BLaER1 (cell line): ENCODE results near the gene DNAH3.

Experiments
- H3K27ac ChIP-seq: shearing (Covaris generic); formaldehyde crosslinking; 2 replicates; pipeline ENCODE4 v1.8.1; 2022
- H3K27me3 ChIP-seq: shearing (Covaris generic); formaldehyde crosslinking; 2 replicates; pipeline ENCODE4 v1.8.1; 2022
- H3K36me3 ChIP-seq: shearing (Covaris generic); formaldehyde crosslinking; 2 replicates; pipeline ENCODE4 v1.8.1; 2022
- H3K4me1 ChIP-seq: shearing (Covaris generic); formaldehyde crosslinking; 2 replicates; pipeline ENCODE4 v1.8.1; 2022
- H3K4me2 ChIP-seq: shearing (Covaris generic); formaldehyde crosslinking; 2 replicates; pipeline ENCODE4 v1.8.1; 2022
- H3K4me3 ChIP-seq: shearing (Covaris generic); formaldehyde crosslinking; 2 replicates; pipeline ENCODE4 v1.8.1; 2022
- H3K9ac ChIP-seq: shearing (Covaris generic); formaldehyde crosslinking; 2 replicates; pipeline ENCODE4 v1.8.1; 2022
- H3K9me3 ChIP-seq: shearing (Covaris generic); formaldehyde crosslinking; 2 replicates; pipeline ENCODE4 v1.8.1; 2022
- H4K20me1 ChIP-seq: shearing (Covaris generic); formaldehyde crosslinking; 2 replicates; pipeline ENCODE4 v1.8.1; 2022
- Cebpa-rat ChIP-seq: shearing (Covaris generic); IDR thresholded peaks from 2 replicates; pipeline ENCODE4 v1.8.1; 2022

The DNAH3 gene

DNA sequence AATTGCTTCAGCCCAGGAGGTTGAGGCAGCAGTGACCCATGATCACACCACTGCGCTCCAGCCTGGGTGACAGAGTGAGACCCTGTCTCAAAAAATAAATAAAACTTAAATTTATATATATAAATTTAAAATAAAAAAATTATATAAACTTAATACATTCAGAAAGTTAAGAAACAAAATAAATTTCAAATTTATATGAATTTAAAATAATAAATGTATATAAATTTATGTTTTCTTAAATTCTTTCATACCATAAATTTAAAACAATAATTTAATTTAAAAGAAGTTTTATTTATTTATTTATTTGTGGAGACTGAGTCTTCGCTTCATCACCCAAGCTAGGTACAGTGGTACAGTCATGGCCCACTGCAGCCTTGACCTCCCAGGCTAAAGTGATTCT lies 229.8 kb downstream of the DNAH3 start:
- peaks cover under 1% of the 10 kb centered on the region; the same call in 1 of the 2 replicates for H3K9me3 ChIP-seq
- H3K36me3 ChIP-seq = peaks cover 55% of the 10 kb centered on the region
- H3K4me1 ChIP-seq = peaks cover 31% of the 10 kb centered on the region
- no peak overlapping the region for H3K4me2 ChIP-seq
- no peak for TF ChIP-seq Cebpa-rat
- no peak overlapping the region for H3K4me3 ChIP-seq
- no peaks in the 10 kb centered on the region for H3K27me3 ChIP-seq
- H3K9ac ChIP-seq = no peak overlapping the region
- H4K20me1 ChIP-seq = no peaks in the 10 kb centered on the region
- H3K27ac ChIP-seq = no peak overlapping the region

DNA sequence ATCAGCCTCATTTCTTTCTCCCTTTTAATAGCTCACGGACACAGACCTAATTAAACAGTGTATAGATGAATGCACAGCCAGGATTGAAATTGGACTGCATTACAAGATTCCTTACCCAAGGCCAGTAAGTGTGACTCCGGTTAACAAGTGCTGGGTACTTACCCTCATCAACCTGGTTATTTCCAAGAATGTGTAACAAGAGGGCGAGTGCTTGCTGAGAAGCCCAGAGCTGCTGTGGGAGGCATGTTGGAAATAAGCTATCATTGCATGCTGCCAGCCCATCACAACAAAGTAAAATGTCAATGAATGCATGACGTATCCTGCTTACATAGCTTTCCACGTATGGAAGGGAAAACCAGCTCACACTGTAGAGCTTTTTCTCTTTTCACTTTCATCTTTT lies 230.6 kb downstream of the DNAH3 start:
- Histone ChIP-seq H3K4me2 (no peak overlapping the region), H3K36me3 (peaks cover 53% of the 10 kb centered on the region), H3K27me3 (no peaks in the 10 kb centered on the region), H3K4me3 (no peak overlapping the region), H3K27ac (no peak overlapping the region), H3K9ac (no peak overlapping the region), H3K9me3 (peaks cover 8% of the 10 kb centered on the region), H4K20me1 (no peaks in the 10 kb centered on the region), H3K4me1 (peaks cover 37% of the 10 kb centered on the region)
- no peak for TF ChIP-seq Cebpa-rat

DNA sequence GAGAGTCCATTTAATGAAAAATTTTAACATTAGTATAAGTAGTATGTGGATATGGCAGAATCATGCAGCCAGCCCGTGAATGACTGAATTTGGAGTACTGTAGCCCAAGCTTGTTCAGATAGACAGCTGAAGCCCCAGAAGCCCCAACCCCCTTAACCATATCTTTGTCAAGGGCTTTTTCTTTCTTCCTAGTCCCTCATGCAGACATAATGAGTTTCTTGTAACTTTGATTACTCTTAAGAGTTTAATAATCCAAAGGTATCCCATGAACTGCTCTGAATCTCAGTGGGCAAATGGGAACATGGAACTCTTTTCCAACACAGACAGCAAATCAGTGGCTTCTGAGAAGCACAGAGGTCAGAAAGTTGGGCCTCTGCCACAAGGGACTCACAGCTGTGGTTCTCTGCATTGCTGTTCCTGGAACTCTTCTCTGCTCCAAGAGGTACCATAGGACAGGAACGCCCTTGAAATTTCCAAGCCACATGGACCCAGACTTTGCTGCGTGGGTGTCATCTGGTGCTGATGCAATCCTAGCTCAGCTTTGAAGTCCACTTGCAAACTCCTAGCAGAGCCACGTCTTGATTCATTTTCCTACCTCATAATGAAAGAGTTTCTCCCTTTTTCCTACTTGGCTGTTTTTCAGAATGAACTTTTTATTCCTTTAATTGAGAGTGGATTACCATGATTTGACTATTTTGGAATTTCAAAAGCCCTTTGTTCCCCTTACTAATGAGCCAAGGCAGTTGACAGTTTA lies 232.0 kb downstream of the DNAH3 start:
- Histone ChIP-seq H3K9ac (no peak overlapping the region), H3K4me1 (peaks cover 43% of the 10 kb centered on the region), H3K27ac (peak overlapping the region; percentile 19; the same call in 1 of the 2 replicates), H3K9me3 (peaks cover 14% of the 10 kb centered on the region), H3K27me3 (no peaks in the 10 kb centered on the region), H3K36me3 (peaks cover 47% of the 10 kb centered on the region), H3K4me2 (peak overlapping the region; percentile 70; the same call in 1 of the 2 replicates), H4K20me1 (no peaks in the 10 kb centered on the region), H3K4me3 (no peak overlapping the region)
- no peak for TF ChIP-seq Cebpa-rat

DNA sequence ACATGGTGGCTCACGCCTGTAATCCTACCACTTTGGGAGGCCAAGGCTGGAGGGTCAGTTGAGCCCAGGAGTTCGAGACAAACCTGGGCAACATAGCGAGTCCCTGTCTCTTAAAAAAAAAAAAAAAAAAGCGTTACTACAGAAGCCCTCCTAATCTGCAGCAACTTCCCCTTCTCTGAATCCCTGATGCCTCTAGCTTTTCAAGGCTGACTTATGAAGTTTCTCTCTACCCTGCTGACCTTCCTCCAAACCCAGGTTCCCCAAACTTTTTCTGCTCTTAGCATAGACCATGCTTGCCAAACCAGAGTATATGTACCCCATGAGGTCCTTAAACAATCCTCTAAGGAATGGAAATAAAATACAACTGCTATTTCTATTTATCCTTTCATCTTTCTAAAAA lies 233.7 kb downstream of the DNAH3 start:
- Histone ChIP-seq H3K4me1 (peaks cover 43% of the 10 kb centered on the region), H3K27ac (no peak overlapping the region), H3K36me3 (peaks cover 34% of the 10 kb centered on the region), H4K20me1 (no peaks in the 10 kb centered on the region), H3K4me3 (no peak overlapping the region), H3K4me2 (peak overlapping the region; percentile 70), H3K9me3 (peaks cover 14% of the 10 kb centered on the region), H3K9ac (no peak overlapping the region), H3K27me3 (no peaks in the 10 kb centered on the region)
- TF ChIP-seq Cebpa-rat = no peak

- Histone ChIP-seq H3K9me3 (peaks cover 14% of the 10 kb centered on the region), H3K27ac (no peak overlapping the region), H4K20me1 (no peaks in the 10 kb centered on the region), H3K27me3 (no peaks in the 10 kb centered on the region), H3K36me3 (peaks cover 31% of the 10 kb centered on the region), H3K4me1 (peaks cover 43% of the 10 kb centered on the region), H3K4me3 (no peak overlapping the region), H3K9ac (no peak overlapping the region), H3K4me2 (peak overlapping the region; percentile 70; the same call in 1 of the 2 replicates)
- no peak for TF ChIP-seq Cebpa-rat
Observed at GRCh38 chr16:20916289-20916688, 234.4 kb downstream of the DNAH3 start.

GRCh38 chr16:20911361-20911760 lies 239.3 kb downstream of the DNAH3 start:
- Histone ChIP-seq H3K36me3 (peaks cover 15% of the 10 kb centered on the region; the same call in 1 of the 2 replicates), H3K9ac (no peak overlapping the region), H3K4me3 (no peak overlapping the region), H3K27ac (no peak overlapping the region), H3K9me3 (peaks cover 14% of the 10 kb centered on the region), H3K4me1 (peaks cover 23% of the 10 kb centered on the region), H3K4me2 (no peak overlapping the region), H4K20me1 (no peaks in the 10 kb centered on the region), H3K27me3 (no peaks in the 10 kb centered on the region)
- no peak for TF ChIP-seq Cebpa-rat

- no peaks in the 10 kb centered on the region for H3K27me3 ChIP-seq
- no peak overlapping the region for H3K27ac ChIP-seq
- H4K20me1 ChIP-seq = no peaks in the 10 kb centered on the region
- H3K9ac ChIP-seq = no peak overlapping the region
- H3K9me3 ChIP-seq = peaks cover 14% of the 10 kb centered on the region
- no peak for TF ChIP-seq Cebpa-rat
- 0 out of 2 replicates have a peak, but pooled peaks cover 10% of the 10 kb centered on the region for H3K36me3 ChIP-seq
- H3K4me1 ChIP-seq = peaks cover 19% of the 10 kb centered on the region
- no peak overlapping the region for H3K4me3 ChIP-seq
- no peak overlapping the region for H3K4me2 ChIP-seq
Observed at GRCh38 chr16:20910781-20911321, 239.8 kb downstream of the DNAH3 start.

- Histone ChIP-seq H3K4me2 (no peak overlapping the region), H3K4me1 (peaks cover 49% of the 10 kb centered on the region), H4K20me1 (peaks cover 8% of the 10 kb centered on the region; the same call in 1 of the 2 replicates), H3K9me3 (no peaks in the 10 kb centered on the region), H3K27me3 (no peaks in the 10 kb centered on the region), H3K4me3 (no peak overlapping the region), H3K36me3 (no peaks in the 10 kb centered on the region), H3K27ac (no peak overlapping the region), H3K9ac (no peak overlapping the region)
- TF ChIP-seq Cebpa-rat = no peak
Observed at GRCh38 chr16:20906341-20907255, 244.0 kb downstream of the DNAH3 start.

DNA sequence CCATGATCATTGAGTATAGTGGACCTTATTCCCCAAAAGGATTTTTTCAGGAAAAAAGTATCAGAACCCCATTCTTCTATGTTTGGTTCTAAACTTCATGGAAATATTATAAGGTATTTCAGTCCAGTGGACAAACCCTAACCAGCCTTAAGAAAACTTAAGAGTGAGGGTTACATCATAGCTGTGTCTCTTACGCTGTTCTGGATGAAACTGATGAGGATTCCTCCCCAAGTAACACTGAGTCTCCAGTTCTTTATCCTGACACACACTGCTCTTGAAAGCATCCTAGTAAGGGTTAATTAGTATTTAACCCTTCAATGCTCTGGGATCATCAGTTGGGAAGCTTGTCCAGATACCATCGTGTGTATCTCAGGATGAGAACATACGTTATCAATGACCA lies 245.1 kb downstream of the DNAH3 start:
- Histone ChIP-seq H3K4me1 (peaks cover 49% of the 10 kb centered on the region), H3K36me3 (no peaks in the 10 kb centered on the region), H3K9me3 (no peaks in the 10 kb centered on the region), H3K27me3 (no peaks in the 10 kb centered on the region), H3K9ac (no peak overlapping the region), H3K4me2 (peak overlapping the region; percentile 91), H3K4me3 (no peak overlapping the region), H3K27ac (no peak overlapping the region; the same call in 1 of the 2 replicates), H4K20me1 (peaks cover 8% of the 10 kb centered on the region; the same call in 1 of the 2 replicates)
- TF ChIP-seq Cebpa-rat = no peak
